Neural progenitor cell (in vitro differentiated cells): ENCODE data around the gene MAD1L1. TPM values are rescaled to one million over a fixed set of nuclear protein-coding genes. Genes with fewer than 3 reads are reported as not detected.

Experiments used
- DNase-seq: peaks from one replicate; pipeline ENCODE4 v3.0.0-alpha.2; 2016; ENCODE audit warnings: low spot score
- H2AFZ ChIP-seq: fragments of 200-600 bp; sonication (generic); replicated peaks from 2 replicates; pipeline ENCODE4 v1.6.1; 2016; ENCODE audit warnings: antibody characterized with exemption
- H3F3A ChIP-seq: fragments of 200-600 bp; sonication (generic); 2 replicates; pipeline ENCODE4 v1.6.1; 2016; ENCODE audit warnings: antibody characterized with exemption, low read depth
- H3K27ac ChIP-seq: fragments of 200-600 bp; sonication (generic); 2 replicates; pipeline ENCODE4 v1.5.1; 2016; ENCODE audit warnings: mild to moderate bottlenecking
- H3K27me3 ChIP-seq: fragments of 200-600 bp; sonication (generic); 2 replicates; pipeline ENCODE4 v1.6.1; 2016; ENCODE audit warnings: mild to moderate bottlenecking, moderate library complexity
- H3K36me3 ChIP-seq: fragments of 200-600 bp; sonication (generic); 2 replicates; pipeline ENCODE4 v1.5.1; 2016
- H3K4me1 ChIP-seq: fragments of 200-600 bp; sonication (generic); 2 replicates; pipeline ENCODE4 v1.6.1; 2016; ENCODE audit warnings: mixed run types
- H3K4me2 ChIP-seq: fragments of 200-600 bp; sonication (generic); 2 replicates; pipeline ENCODE4 v1.6.1; 2016
- H3K4me3 ChIP-seq: fragments of 200-600 bp; sonication (generic); 2 replicates; pipeline ENCODE4 v1.5.1; 2016
- H3K79me2 ChIP-seq: fragments of 200-600 bp; sonication (generic); 2 replicates; pipeline ENCODE4 v1.6.1; 2016; ENCODE audit warnings: low read depth
- H3K9ac ChIP-seq: fragments of 200-600 bp; sonication (generic); 2 replicates; pipeline ENCODE4 v1.6.1; 2016
- H3K9me3 ChIP-seq: fragments of 200-600 bp; sonication (generic); 2 replicates; pipeline ENCODE4 v1.5.1; 2016; ENCODE audit warnings: low read depth
- H4K20me1 ChIP-seq: fragments of 200-600 bp; sonication (generic); 2 replicates; pipeline ENCODE4 v1.6.1; 2016; ENCODE audit warnings: low read depth
- H3K27ac Mint-ChIP-seq: 3 replicates; pipeline ENCODE4 v1.8.0; 2021; ENCODE audit warnings: mixed read lengths
- H3K27me3 Mint-ChIP-seq: 2 replicates; pipeline ENCODE4 v1.8.0; 2022; ENCODE audit warnings: low read depth, mild to moderate bottlenecking, inconsistent platforms, moderate library complexity, mixed read lengths; ENCODE audit not compliant: insufficient read depth
- H3K36me3 Mint-ChIP-seq: 3 replicates; pipeline ENCODE4 v1.8.0; 2021; ENCODE audit warnings: mixed read lengths
- H3K4me1 Mint-ChIP-seq: 3 replicates; pipeline ENCODE4 v1.8.0; 2021; ENCODE audit warnings: mixed read lengths
- H3K4me3 Mint-ChIP-seq: 3 replicates; pipeline ENCODE4 v1.8.0; 2021; ENCODE audit warnings: mild to moderate bottlenecking, moderate library complexity, mixed read lengths
- H3K9me3 Mint-ChIP-seq: 3 replicates; pipeline ENCODE4 v1.8.0; 2020; ENCODE audit warnings: mixed read lengths
- CTCF ChIP-seq: fragments of 200-600 bp; sonication (generic); IDR thresholded peaks from 2 replicates; pipeline ENCODE4 v1.5.1; 2017; ENCODE audit warnings: antibody characterized with exemption, mild to moderate bottlenecking
- EZH2 ChIP-seq: fragments of 200-600 bp; sonication (generic); IDR thresholded peaks from 2 replicates; pipeline ENCODE4 v1.6.1; 2017; ENCODE audit warnings: antibody characterized with exemption, mild to moderate bottlenecking, moderate library complexity
- EZH2phosphoT487 ChIP-seq: fragments of 200-600 bp; sonication (generic); IDR thresholded peaks from 2 replicates; pipeline ENCODE4 v1.6.1; 2017; ENCODE audit warnings: antibody characterized with exemption
- total RNA-seq: library from RNA; depleted of rRNA; stranded (reverse); fragments of >200 nt; gene quantifications from 2 replicates; pipeline ENCODE4 v1.2.3, GENCODE V29; 2015; ENCODE audit warnings: low replicate concordance

Gene MAD1L1
- total RNA-seq, 1 donor from 2014 or later, result 23.7 TPM

- no peaks in the 10 kb centered on the region for H3K36me3 ChIP-seq
- H3K27ac ChIP-seq, result no peak overlapping the region
- peaks cover 27% of the 10 kb centered on the region for H4K20me1 ChIP-seq
- no peaks in the 10 kb centered on the region for H3K79me2 ChIP-seq
- H3K9ac ChIP-seq, result no peak overlapping the region
- peaks cover 77% of the 10 kb centered on the region for H3K4me1 Mint-ChIP-seq
- H3F3A ChIP-seq, result peaks cover 36% of the 10 kb centered on the region
- no peak for DNase-seq
- H3K4me3 ChIP-seq, result no peak overlapping the region
- peak overlapping the region; percentile 29 for H3K4me2 ChIP-seq
- no peaks in the 10 kb centered on the region for H3K9me3 ChIP-seq
- H2AFZ ChIP-seq, result no peak overlapping the region
- no peak overlapping the region for H3K4me3 Mint-ChIP-seq
- no peaks in the 10 kb centered on the region for H3K9me3 Mint-ChIP-seq
- H3K4me1 ChIP-seq, result peaks cover 67% of the 10 kb centered on the region
- peaks cover 7% of the 10 kb centered on the region for H3K36me3 Mint-ChIP-seq
- TF ChIP-seq CTCF (no peak), EZH2phosphoT487 (no peak), EZH2 (no peak)
- H3K27ac Mint-ChIP-seq, result peak overlapping the region; percentile 42
- H3K27me3 ChIP-seq, result no peaks in the 10 kb centered on the region
- H3K27me3 Mint-ChIP-seq, result peaks cover 7% of the 10 kb centered on the region
Measured at GRCh38 chr7:2105917-2106316, 126.8 kb downstream of the MAD1L1 start.

GRCh38 chr7:2105280-2105679 lies 127.5 kb downstream of the MAD1L1 start:
- Histone ChIP-seq H3K79me2 (no peaks in the 10 kb centered on the region), H3K9ac (no peak overlapping the region), H3K27ac (no peak overlapping the region), H3K4me1 (peaks cover 60% of the 10 kb centered on the region), H3K27me3 (no peaks in the 10 kb centered on the region), H4K20me1 (peaks cover 27% of the 10 kb centered on the region), H3K4me2 (peak overlapping the region; percentile 16), H3K36me3 (no peaks in the 10 kb centered on the region), H3F3A (peaks cover 36% of the 10 kb centered on the region), H3K9me3 (no peaks in the 10 kb centered on the region), H3K4me3 (no peak overlapping the region), H2AFZ (no peak overlapping the region)
- Mint-ChIP-seq H3K4me1 (peaks cover 76% of the 10 kb centered on the region), H3K9me3 (no peaks in the 10 kb centered on the region), H3K27ac (peak overlapping the region; percentile 96), H3K36me3 (peaks cover 7% of the 10 kb centered on the region), H3K27me3 (peaks cover 7% of the 10 kb centered on the region), H3K4me3 (no peak overlapping the region)
- no peak for TF ChIP-seq CTCF
- DNase-seq, result no peak

- H3K4me2 ChIP-seq, result peak overlapping the region; percentile 16
Measured at GRCh38 chr7:2104716-2105115, 128.0 kb downstream of the MAD1L1 start.

More at GRCh38 chr7:2104716-2105115, 128.0 kb downstream of the MAD1L1 start:
- no peaks in the 10 kb centered on the region for H3K79me2 ChIP-seq
- DNase-seq, result no peak
- no peaks in the 10 kb centered on the region for H3K27me3 ChIP-seq
- H4K20me1 ChIP-seq, result peaks cover 27% of the 10 kb centered on the region
- H3K27me3 Mint-ChIP-seq, result peaks cover 7% of the 10 kb centered on the region
- H3K9ac ChIP-seq, result no peak overlapping the region
- no peak overlapping the region for H3K4me3 ChIP-seq
- H3K27ac Mint-ChIP-seq, result peak overlapping the region; percentile 96
- TF ChIP-seq EZH2phosphoT487 (no peak), EZH2 (no peak), CTCF (no peak)
- H3K4me1 Mint-ChIP-seq, result peaks cover 76% of the 10 kb centered on the region
- H3K9me3 Mint-ChIP-seq, result no peaks in the 10 kb centered on the region
- no peaks in the 10 kb centered on the region for H3K9me3 ChIP-seq
- H3K36me3 ChIP-seq, result no peaks in the 10 kb centered on the region
- H2AFZ ChIP-seq, result no peak overlapping the region
- peak overlapping the region; percentile 62 for H3K4me3 Mint-ChIP-seq
- H3K4me1 ChIP-seq, result peaks cover 55% of the 10 kb centered on the region
- H3K27ac ChIP-seq, result no peak overlapping the region
- peaks cover 7% of the 10 kb centered on the region for H3K36me3 Mint-ChIP-seq
- peaks cover 34% of the 10 kb centered on the region for H3F3A ChIP-seq
